SW 1271 (cell line): Measurements from ENCODE around the gene CACNA2D2.

Experiments
- DNase-seq, 2 experiments: peaks; one replicate each; lab custom pipeline; 2025; lab: John Stamatoyannopoulos, UW

The CACNA2D2 gene

GRCh38 chr3:50395070-50395860 lies 108.2 kb downstream of the CACNA2D2 start:
- no peak for DNase-seq

GRCh38 chr3:50393061-50393460 lies 110.4 kb downstream of the CACNA2D2 start:
- DNase-seq, result no peak

GRCh38 chr3:50392101-50392715 lies 111.2 kb downstream of the CACNA2D2 start:
- DNase-seq, result no peak

GRCh38 chr3:50390508-50391224 lies 112.8 kb downstream of the CACNA2D2 start:
- DNase-seq, result no peak

- no peak for DNase-seq
These were observed 114.0 kb downstream of the CACNA2D2 start for GRCh38 chr3:50389414-50389767.

GRCh38 chr3:50388720-50389413 lies 114.6 kb downstream of the CACNA2D2 start:
- DNase-seq, result no peak

- no peak for DNase-seq
These were observed 115.3 kb downstream of the CACNA2D2 start for GRCh38 chr3:50388016-50388719.

- DNase-seq, result no peak
These were observed 117.7 kb downstream of the CACNA2D2 start for GRCh38 chr3:50385754-50386153.

GRCh38 chr3:50383750-50384149 lies 119.7 kb downstream of the CACNA2D2 start:
- DNase-seq, result no peak

GRCh38 chr3:50382722-50383121 lies 120.7 kb downstream of the CACNA2D2 start:
- DNase-seq, result no peak

GRCh38 chr3:50381383-50381782 lies 122.1 kb downstream of the CACNA2D2 start:
- DNase-seq, result no peak

- DNase-seq, result no peak
These were observed 122.9 kb downstream of the CACNA2D2 start for GRCh38 chr3:50380405-50381085.

- DNase-seq, result no peak
These were observed 124.7 kb downstream of the CACNA2D2 start for GRCh38 chr3:50378757-50379156.

GRCh38 chr3:50378024-50378423 lies 125.4 kb downstream of the CACNA2D2 start:
- DNase-seq, result no peak

- no peak for DNase-seq
These were observed 128.0 kb downstream of the CACNA2D2 start for GRCh38 chr3:50375258-50375931.

GRCh38 chr3:50374363-50375257 lies 128.8 kb downstream of the CACNA2D2 start:
- no peak for DNase-seq

GRCh38 chr3:50373146-50374051 lies 130.0 kb downstream of the CACNA2D2 start:
- DNase-seq, result no peak

GRCh38 chr3:50372349-50372748 lies 131.1 kb downstream of the CACNA2D2 start:
- DNase-seq, result no peak
